ENCODE measurements around the gene GPN1. TPM values are rescaled to one million over a fixed set of nuclear protein-coding genes. Genes with fewer than 3 reads are reported as not detected.
A peak's percentile ranks its signal among the peaks of the same experiment; 100 is the strongest.
"Not testable (repeated sequence)": the region's sequence is repeated elsewhere in the genome, so short reads cannot be mapped to it uniquely, and the experiment has no call there.

Gene GPN1
- polyA plus RNA-seq, 3 donors = 19.7 to 25.7 (median 20.2) TPM

DNA sequence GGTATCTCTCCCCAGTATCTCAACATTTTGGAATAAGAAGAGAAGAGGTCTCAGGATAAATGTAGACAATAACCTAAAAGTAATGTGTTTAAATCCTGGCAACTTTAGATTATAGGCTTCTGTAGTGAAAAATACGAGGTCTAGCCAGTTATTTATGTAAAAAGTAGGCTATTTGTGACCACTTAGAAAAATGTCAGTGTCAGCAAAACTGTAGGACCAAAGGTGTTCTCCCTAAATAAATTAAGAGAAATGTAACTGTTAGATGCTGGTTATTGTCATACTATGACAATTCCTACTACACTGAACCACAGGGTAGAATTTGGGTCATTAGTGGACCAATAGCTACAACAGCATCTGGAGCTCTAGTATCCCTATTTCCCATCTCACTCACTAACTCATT is 32.5 kb downstream of the GPN1 start:
- 81 to 92% (median 88%) methylated on average over 1 of the region's 1 CpG for WGBS, 3 donors
- no peak overlapping the region for H3K27ac ChIP-seq (ENCODE audit: low read depth, low read length)

GRCh38 chr2:27663285-27664153 is 34.7 kb downstream of the GPN1 start, which contains the start of the genes SLC4A1AP and SUPT7L:
SLC4A1AP (plus strand) TSS chr2:27663889; CDS start chr2:27663915, 26 bp downstream.
SUPT7L (minus strand) TSS chr2:27663614; CDS start chr2:27662192, 1,422 bp downstream.
- peak within 1 kb of the TSS; percentile 89 for H3K27ac ChIP-seq (ENCODE audit: low read depth, low read length)
- 0% methylated on average over 52 to 56 of the region's 56 CpGs for WGBS, 3 donors

DNA sequence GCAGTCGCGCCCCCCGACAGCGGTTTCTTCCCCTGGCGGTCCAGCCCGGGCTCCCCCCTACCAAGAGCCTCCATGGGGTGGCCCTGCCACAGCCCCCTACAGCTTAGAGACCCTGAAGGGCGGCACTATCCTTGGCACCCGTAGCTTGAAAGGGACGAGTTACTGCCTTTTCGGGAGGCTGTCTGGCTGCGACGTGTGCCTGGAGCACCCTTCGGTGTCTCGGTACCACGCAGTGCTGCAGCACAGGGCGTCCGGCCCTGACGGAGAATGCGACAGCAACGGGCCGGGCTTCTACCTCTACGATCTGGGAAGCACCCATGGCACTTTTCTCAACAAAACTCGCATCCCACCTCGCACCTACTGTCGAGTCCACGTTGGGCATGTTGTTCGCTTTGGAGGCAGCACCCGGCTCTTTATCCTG is 35.3 kb downstream of the GPN1 start:
- 3 to 4% (median 3%) methylated on average over 28 of the region's 28 CpGs for WGBS, 3 donors
- H3K27ac ChIP-seq (ENCODE audit: low read depth, low read length) = no peak overlapping the region

- 74 to 83% (median 81%) methylated on average over 16 of the region's 16 CpGs for WGBS, 3 donors
- no peak overlapping the region for H3K27ac ChIP-seq (ENCODE audit: low read depth, low read length)
Observed at GRCh38 chr2:27664622-27665363, 35.9 kb downstream of the GPN1 start.

DNA sequence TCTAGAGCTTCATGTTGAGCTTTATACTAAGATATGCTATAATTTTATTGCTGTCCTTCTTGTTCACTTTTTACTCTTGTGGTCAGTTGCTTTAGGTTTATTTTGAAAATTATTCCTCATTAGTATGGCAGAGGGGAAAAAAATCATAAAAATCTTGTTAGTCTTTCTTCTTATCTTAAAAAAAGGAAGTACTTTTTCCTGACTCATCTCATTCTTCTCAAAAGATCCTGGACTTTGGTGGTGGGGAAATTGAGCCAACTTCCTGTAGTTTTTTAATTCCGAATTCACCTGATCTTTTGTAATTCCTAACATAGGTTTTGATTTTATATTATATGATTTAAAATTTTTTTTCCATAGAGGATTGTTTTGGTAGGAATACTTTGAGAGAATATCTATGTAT is 38.6 kb downstream of the GPN1 start:
- WGBS, 3 donors = 42 to 77% (median 46%) methylated on average over 1 of the region's 1 CpG
- H3K27ac ChIP-seq (ENCODE audit: low read depth, low read length) = no peak overlapping the region

GRCh38 chr2:27671235-27671634 is 42.4 kb downstream of the GPN1 start:
- H3K27ac ChIP-seq (ENCODE audit: low read depth, low read length) = no peak overlapping the region
- 84 to 94% (median 94%) methylated on average over 4 of the region's 4 CpGs for WGBS, 3 donors

DNA sequence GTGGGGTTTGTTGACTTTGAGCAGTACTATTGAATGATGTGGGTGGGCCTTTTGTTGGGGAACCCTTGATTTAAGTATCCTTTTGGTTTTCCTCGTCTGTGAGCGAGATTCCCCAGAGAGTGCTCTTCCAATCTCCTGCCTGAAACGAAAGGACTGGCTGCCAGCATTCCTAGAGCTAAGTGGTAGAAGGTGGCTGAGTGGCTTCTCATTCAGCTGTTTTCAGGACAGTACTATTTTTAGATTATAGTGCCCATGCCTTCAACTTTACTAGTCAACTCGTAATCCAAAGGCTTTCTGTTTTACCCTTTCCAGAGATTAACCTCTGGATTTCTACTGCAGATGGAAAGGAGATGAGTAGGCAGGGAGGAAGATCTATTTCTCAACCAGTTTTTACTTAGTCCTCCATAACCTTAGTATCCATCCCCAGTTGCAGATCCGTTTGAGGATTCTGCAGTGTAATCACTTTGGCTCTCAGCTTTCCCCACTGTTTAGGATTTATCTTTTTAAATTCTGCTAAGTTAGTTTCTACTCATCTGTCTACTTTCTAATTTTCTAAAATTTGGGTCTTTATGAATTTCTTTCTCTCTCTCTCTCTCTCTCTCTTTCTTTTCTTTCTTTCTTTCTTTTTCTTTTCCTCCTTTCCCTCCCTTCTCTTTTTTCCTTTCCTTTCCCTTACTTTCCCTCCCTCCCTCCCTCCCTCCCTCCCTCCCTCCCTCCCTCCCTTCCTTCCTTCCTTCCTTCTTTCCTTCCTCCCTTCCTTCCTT is 44.1 kb downstream of the GPN1 start:
- no peak overlapping the region for H3K27ac ChIP-seq (ENCODE audit: low read depth, low read length)
- WGBS, 3 donors = 78 to 83% (median 78%) methylated on average over 5 of the region's 5 CpGs

GRCh38 chr2:27680571-27680970 is 51.7 kb downstream of the GPN1 start:
- WGBS, 3 donors = 63 to 99% (median 91%) methylated on average over 2 of the region's 2 CpGs
- H3K27ac ChIP-seq (ENCODE audit: low read depth, low read length) = no peak overlapping the region

- 58 to 96% (median 90%) methylated on average over 1 of the region's 1 CpG for WGBS, 3 donors
- no peak overlapping the region for H3K27ac ChIP-seq (ENCODE audit: low read depth, low read length)
Observed at GRCh38 chr2:27681841-27682240, 53.0 kb downstream of the GPN1 start.

DNA sequence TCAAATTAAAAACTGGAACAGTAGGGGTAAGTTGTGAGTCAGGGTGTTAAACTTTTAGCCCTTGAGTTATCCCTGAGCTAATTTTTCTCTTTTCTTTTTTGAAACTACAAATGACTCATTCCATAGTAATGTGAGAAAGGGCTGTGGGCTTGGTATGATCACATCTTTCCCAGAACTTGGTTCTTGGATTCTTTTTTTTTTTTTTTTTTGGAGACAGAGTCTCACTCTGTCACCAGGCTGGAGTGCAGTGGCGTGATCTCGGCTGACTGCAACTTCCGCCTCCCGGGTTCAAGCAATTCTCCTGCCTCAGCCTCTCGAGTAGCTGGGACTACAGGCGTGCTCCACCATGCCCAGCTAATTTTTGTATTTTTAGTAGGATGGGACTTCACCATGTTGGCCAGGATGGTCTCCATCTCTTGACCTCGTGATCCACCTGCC is 53.5 kb downstream of the GPN1 start:
- WGBS, 3 donors = 85 to 94% (median 87%) methylated on average over 7 of the region's 7 CpGs
- not testable (repeated sequence) for H3K27ac ChIP-seq (ENCODE audit: low read depth, low read length)

GRCh38 chr2:27683390-27684071 is 54.7 kb downstream of the GPN1 start:
- H3K27ac ChIP-seq (ENCODE audit: low read depth, low read length) = no peak overlapping the region
- 38 to 47% (median 44%) methylated on average over 9 of the region's 9 CpGs for WGBS, 3 donors

DNA sequence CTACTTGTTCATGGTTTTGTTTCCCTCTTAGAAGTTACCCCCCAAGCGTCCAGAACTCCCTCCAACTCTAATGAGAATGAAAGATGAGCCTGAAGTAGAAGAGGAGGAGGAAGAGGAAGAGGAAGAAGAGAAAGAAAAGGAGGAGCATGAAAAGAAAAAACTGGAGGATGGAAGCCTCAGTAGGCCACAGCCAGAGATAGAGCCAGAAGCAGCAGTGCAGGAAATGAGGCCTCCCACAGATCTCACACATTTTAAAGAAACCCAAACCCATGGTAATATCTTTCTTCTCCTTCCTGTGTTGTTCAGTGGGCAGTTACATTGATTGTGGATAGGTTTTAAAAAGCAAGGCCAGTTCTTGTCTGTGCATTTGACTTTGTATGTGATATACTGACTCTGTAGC is 56.2 kb downstream of the GPN1 start:
- WGBS, 3 donors = 85 to 88% (median 85%) methylated on average over 1 of the region's 1 CpG
- not testable (repeated sequence) for H3K27ac ChIP-seq (ENCODE audit: low read depth, low read length)

DNA sequence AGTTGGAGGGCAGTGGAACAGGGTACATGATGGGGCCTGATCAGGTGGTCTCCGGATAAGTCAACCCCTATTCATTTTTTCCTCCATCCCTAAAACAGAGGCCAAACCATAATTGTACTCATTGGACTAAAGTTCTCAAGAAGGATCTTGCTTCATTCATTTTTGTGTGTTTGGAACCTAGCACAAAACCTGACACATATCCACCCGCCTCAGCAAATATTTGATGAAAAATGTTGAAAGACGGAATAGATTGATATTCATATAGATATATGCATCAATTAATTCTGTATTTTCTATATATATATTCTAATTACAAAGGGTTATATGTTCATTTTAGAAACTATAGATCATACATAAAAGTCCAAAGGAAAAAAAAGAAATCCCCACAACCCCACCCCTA is 56.7 kb downstream of the GPN1 start:
- WGBS, 3 donors = 96 to 97% (median 96%) methylated on average over 3 of the region's 3 CpGs
- no peak overlapping the region for H3K27ac ChIP-seq (ENCODE audit: low read depth, low read length)

GRCh38 chr2:27687232-27687631 is 58.4 kb downstream of the GPN1 start:
- H3K27ac ChIP-seq (ENCODE audit: low read depth, low read length) = no peak overlapping the region
- 93 to 98% (median 95%) methylated on average over 1 of the region's 1 CpG for WGBS, 3 donors

- H3K27ac ChIP-seq (ENCODE audit: low read depth, low read length) = no peak overlapping the region
- WGBS, 3 donors = 81 to 91% (median 88%) methylated on average over 2 of the region's 2 CpGs
Observed at GRCh38 chr2:27689424-27689823, 60.6 kb downstream of the GPN1 start.

DNA sequence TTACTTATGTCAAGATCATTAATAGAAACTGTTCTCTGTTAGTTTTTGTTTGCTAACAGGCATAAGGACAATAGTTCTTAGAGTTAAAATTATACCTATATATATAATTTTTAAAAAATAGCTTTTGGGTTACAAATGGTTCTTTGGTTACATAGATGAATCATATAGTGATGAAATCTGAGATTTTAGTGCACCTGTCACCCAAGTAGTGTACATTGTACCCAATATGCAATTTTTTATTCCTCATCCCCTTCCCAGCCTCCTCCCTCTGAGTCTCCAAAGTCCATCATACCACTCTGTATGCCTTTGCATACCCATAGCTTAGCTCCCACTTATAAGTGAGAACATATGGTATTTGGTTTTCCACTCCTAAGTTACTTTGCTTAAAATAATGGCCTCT is 61.2 kb downstream of the GPN1 start:
- no peak overlapping the region for H3K27ac ChIP-seq (ENCODE audit: low read depth, low read length)

- 70 to 85% (median 72%) methylated on average over 1 of the region's 1 CpG for WGBS, 3 donors
- no peak overlapping the region for H3K27ac ChIP-seq (ENCODE audit: low read depth, low read length)
Observed at GRCh38 chr2:27697660-27698059, 68.8 kb downstream of the GPN1 start.

Measured in adipose tissue (tissue), 3 donors.